GM19324 (cell line): ENCODE results near the gene SCAMP5.
A peak's percentile ranks its signal among the peaks of the same experiment; 100 is the strongest.

Experiments
- ATAC-seq: cut with Tn5 transposase; IDR thresholded peaks from one replicate; pipeline ENCODE4 v1.9.1; 2021; ENCODE audit warnings: mild to moderate bottlenecking, moderate library complexity; ENCODE audit not compliant: unreplicated experiment, low FRiP score

The SCAMP5 gene

GRCh38 chr15:74967670-74968069 lies 27.7 kb upstream of the SCAMP5 start:
- ATAC-seq, result no peak

GRCh38 chr15:74976159-74976558 lies 19.2 kb upstream of the SCAMP5 start:
- ATAC-seq, result no peak

GRCh38 chr15:74977599-74977998 lies 17.8 kb upstream of the SCAMP5 start:
- no peak for ATAC-seq

- no peak for ATAC-seq
These were observed 17.3 kb upstream of the SCAMP5 start for GRCh38 chr15:74978077-74978476.

- no peak for ATAC-seq
These were observed 16.9 kb upstream of the SCAMP5 start for GRCh38 chr15:74978503-74978902.

- ATAC-seq, result no peak
These were observed 13.2 kb upstream of the SCAMP5 start for GRCh38 chr15:74982183-74982582.

- ATAC-seq, result no peak
These were observed 11.6 kb upstream of the SCAMP5 start for GRCh38 chr15:74983725-74984231.

GRCh38 chr15:74988007-74988800 lies 7.2 kb upstream of the SCAMP5 start:
- ATAC-seq, result no peak

- no peak for ATAC-seq
These were observed 5.8 kb upstream of the SCAMP5 start for GRCh38 chr15:74989527-74989926.

GRCh38 chr15:74992619-74993018 lies 2.7 kb upstream of the SCAMP5 start:
- no peak for ATAC-seq

GRCh38 chr15:74994236-74994635 lies 1.1 kb upstream of the SCAMP5 start:
- ATAC-seq, result no peak

- no peak for ATAC-seq
These were observed 678 bp upstream of the SCAMP5 start for GRCh38 chr15:74994685-74995084.

- no peak for ATAC-seq
These were observed 709 bp downstream of the SCAMP5 start for GRCh38 chr15:74995779-74996765.

- ATAC-seq, result no peak
These were observed 1.8 kb downstream of the SCAMP5 start for GRCh38 chr15:74997141-74997540.

GRCh38 chr15:74997543-74997942 lies 2.2 kb downstream of the SCAMP5 start:
- ATAC-seq, result no peak

GRCh38 chr15:75001310-75001709 lies 5.9 kb downstream of the SCAMP5 start:
- ATAC-seq, result no peak

- no peak for ATAC-seq
These were observed 7.0 kb downstream of the SCAMP5 start for GRCh38 chr15:75002398-75002797.

GRCh38 chr15:75007216-75007615 lies 11.9 kb downstream of the SCAMP5 start:
- no peak for ATAC-seq

GRCh38 chr15:75008221-75008625 lies 12.9 kb downstream of the SCAMP5 start:
- no peak for ATAC-seq

GRCh38 chr15:75008629-75009326 lies 13.4 kb downstream of the SCAMP5 start:
- ATAC-seq, result peak; percentile 81

- no peak for ATAC-seq
These were observed 21.1 kb downstream of the SCAMP5 start for GRCh38 chr15:75016431-75016830.
